Measurements from ENCODE around the gene ARL6IP4.

Gene ARL6IP4

DNA sequence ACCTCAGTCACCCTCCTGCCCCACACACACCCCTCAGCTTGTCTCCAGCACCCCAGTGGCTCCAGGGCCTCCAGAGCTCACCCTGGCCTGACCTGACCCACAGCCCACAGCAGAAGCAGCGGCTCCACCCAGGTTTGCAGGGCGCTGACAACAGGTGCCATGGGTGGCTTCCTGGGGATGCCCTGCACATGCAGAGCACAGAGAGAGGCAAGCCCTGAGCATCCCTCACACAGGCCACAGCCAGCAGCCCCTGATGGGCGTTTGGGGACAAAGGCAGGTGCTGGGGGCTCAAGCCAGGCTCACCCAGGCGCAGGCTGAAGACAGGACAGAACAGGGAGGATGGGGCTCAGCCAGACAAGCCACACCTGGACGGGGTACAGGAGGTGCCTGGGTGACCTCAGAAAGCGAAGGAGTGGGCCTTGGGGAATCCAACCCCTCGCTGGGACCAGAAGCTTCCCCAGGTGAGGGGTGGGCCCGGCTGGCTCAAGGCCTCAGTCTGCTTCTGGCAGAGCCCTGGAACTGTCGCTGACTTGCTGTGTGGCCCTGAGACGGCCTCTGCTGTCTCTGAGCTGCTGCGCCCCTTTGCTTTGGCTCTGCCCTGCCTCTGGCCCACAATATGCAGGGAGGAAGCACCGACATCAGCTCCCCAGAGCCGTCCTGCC, 10.6 kb downstream of the ARL6IP4 start:
- DNase-seq (ENCODE audit: low spot score), result no peak

DNA sequence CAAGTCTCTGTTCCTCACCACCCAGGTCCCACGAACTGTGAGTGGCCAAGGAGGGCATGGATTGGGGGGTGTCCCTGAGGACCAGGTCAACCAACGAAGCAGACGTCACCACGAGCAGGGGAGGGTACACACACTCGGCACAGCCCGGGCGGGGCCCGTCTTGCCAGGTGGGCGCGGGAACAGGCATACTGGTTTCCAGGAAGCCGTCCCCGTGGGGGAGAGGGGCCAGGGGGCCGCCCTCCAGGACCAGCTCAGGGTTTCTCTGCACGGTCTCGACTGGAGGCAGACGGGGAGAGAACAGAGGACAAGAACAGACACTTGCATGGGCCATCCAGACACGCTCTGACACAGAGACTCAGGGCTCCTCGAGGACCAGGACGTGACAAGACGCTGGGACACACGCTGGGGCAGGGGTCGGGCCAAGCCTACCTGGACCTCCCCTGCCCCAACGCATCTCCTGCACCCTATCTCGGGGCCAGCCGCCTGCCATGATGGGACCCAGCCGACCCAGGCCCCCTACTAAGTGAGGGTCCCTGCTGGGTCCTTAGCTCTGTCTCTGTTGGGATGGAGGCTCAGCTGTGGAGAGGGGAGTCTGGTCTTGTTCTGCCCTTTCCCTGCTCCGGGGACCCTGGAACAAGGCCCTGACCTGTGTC, 11.3 kb downstream of the ARL6IP4 start:
- no peak for DNase-seq (ENCODE audit: low spot score)

DNA sequence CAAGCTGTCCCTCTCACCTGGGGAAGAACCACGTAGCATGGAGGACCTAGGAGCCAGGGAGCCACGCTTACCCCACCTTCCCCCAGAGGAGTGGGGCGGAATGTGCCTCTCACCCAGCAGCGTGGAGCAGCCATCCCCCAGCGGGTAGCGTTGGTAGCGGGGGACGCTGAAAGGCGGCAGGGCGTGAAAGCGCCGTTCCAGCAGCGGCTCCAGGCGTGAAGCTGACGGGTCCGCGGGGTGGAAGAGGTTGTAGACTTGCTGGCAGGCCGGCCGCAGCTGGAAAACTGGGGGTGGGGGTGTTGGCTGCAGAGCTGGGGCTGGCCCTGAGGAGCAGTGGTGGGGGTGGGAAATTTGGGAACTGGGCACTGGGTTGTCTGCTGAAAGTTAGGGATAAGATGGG, 11.9 kb downstream of the ARL6IP4 start:
- DNase-seq (ENCODE audit: low spot score), result no peak

DNA sequence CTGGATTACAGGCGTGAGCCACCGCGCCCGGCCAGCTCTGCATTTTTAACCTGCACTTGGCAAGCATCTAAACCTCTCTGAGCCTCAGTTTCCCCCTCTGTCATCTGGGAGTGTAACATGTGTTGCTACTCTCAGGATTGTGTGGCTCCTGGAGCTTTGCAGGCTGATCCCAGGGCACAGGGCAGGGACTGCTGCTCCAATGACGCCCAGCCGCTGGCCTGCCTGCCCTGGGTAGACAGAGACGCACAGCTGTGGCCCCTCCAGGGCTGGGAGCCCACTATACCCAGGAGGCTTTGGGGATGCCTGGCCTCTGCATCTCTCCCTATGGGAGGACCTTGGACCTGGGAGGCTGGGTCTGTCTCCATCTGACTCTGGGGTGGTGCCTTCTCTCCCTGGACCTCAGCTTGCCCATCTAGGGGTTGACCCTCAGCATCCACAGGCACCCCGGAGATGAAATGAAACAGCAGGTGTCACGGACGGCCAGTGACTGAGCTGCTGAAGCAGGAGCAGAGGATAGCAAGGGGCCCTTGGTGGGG, 13.7 kb downstream of the ARL6IP4 start:
- DNase-seq (ENCODE audit: low spot score), result no peak

DNA sequence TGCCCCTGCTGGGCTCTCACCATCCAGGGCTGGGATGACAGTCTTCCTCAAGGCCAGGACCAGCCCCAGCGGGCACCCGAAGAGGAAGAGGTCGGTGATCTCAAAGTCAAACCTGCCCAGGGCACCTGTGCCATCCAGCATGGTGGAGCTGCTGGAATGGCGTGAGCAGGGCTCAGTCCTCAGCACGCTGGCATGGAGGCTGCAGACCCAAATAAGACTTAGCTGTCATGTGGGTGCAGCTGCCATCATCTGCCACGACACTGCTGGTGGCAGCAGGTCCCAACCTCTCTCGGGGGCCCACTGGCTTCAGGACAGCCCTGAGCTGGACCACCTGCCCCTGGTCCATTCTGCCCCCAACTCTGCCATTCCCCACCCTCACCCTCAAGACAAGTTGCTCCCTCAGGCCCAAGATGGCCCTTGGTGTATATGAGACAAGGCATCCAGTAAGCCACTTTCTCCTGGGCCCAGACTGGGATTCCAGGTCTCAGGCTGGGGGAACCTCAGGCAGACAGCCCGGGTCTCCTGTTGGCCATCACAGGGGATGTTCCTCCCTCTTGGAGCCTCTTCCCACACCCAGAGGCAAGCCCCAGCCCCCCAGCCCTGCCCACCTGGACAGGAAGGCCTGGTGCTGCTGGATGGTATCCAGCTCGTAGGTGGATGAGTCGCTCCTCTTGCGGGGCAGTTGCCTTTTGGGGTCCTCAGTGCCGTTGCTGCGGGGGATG, 14.5 kb downstream of the ARL6IP4 start:
- no peak for DNase-seq (ENCODE audit: low spot score)

DNA sequence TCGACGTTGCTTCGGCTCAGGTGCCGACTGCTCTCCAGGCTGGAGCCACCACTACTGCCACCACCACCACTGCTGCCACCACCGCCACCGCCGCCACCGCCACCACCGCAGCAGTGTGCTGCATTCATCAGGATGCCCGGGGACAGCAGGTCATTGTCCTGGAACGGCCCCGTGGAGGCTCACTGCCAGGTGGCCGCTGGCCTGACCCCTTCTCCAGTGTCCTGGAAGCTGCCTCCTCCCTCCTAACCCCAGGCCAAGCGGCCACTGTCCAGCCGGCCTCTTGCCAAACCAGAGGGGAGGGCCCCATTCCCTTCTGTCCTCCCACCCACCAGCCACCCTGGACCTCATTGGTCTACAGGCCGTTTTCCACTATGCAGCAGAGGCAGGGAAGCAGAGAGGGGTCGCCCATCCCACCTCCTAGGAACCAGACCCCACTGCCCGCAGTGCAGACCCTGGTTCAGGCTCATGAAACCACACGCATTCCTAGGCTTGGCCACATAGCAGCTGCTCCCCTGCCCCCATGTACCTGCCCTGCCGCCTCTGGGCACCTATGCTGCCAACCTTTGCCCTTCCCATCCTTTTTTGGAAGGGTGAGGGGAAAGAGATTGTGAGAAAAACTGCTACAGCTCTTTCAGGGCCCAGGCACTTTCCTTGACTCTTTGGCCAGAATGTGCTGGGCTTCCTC, 15.2 kb downstream of the ARL6IP4 start:
- no peak for DNase-seq (ENCODE audit: low spot score)

DNA sequence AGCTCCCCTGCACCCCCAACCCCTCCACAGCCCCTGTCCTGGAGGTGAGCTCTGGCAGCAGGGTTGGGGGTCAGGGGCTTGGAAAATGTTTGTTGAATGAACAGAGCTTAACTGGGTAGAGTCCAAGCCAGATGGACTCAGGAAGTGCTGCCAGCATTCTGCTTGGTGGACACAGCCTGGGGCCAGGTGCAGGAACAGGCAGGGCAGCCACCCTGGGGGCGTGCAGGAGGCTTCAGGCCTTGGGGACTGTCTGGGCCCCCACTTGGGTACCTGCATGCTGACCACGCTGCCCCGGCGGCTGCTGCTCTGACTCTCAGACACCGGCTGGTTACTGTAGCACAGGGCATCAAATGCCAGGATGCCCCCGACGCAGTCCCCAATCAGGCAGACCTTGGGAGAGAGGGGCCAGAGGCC, 15.7 kb downstream of the ARL6IP4 start:
- DNase-seq (ENCODE audit: low spot score), result no peak

DNA sequence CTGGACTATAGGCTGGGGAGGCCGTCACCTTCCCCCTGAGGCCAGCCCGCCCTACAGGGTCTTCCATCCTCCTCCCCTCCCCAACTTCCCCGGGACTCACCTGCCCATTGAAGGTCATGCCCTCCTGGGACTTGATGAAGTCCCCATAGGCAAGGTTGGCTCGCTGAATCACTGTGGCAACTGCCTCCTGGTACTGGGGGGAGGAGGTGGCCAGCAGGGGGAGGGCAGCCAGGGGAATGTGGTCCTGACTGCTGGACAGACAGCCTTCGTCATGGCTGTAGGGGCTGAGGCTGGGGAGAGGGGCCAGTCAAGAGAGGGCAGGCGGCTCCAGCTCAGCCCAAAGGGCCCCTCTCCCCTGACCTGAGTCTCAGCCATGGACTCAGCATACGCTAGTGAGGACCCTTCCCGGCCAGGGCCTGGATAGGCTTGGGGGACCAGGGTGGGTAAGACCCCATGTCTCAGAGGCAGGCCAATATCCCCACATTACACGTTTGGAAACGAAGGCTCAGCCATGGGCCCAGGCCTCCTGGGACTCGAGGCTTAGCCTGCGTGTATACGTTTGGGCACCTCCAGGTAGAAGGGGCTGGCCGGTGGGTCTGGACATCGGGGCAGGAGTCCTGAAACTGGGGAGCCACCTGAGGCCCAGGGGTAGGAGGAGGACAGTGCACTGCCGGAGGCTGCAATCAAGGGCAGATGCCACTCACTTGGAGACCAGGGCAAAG, 16.3 kb downstream of the ARL6IP4 start:
- DNase-seq (ENCODE audit: low spot score), result no peak

DNA sequence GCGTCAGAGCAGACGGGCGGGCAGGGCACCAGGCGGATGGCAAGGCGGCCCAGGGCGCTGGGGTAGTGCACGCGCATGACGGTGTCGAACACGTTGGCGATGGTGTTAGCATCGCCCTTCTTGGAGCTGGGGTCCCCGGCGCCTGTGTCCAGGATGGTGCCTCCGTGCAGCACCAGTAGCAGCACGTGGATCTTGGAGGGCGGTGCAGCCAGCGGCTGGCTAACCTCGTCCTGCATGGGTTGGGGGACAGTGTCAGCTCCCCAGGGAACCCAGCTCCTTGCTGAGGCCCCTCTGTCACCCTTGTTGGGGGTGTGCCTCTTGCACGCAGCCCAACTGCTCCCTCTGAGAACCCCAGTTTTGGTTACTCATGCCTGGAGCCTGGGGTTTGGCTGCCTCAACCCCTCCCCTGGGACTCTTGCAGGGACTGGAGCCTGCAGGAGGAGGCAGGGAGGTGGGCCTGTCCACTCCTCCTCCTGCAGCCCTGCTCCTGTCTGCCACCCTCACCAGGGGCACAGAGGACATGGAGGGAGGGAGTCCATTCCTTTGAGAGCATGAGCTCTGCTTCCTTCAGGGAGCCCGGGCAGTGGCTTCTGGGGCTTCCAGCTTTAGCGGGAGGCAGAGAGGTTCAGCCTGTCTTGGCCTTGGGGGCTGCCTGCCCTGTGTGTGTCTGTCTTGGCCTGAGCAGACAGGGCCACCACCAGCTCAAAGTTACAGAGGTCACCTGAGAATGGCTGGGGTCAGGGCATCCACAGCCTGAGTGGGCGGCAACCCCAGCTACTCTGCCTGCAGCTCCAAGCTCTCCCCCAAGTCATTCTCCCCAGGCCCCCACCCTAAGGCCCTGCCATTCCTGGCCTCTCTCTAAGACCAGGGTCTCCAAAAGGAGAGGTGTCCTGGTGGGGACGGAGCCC, 17.1 kb downstream of the ARL6IP4 start:
- DNase-seq (ENCODE audit: low spot score), result no peak

DNA sequence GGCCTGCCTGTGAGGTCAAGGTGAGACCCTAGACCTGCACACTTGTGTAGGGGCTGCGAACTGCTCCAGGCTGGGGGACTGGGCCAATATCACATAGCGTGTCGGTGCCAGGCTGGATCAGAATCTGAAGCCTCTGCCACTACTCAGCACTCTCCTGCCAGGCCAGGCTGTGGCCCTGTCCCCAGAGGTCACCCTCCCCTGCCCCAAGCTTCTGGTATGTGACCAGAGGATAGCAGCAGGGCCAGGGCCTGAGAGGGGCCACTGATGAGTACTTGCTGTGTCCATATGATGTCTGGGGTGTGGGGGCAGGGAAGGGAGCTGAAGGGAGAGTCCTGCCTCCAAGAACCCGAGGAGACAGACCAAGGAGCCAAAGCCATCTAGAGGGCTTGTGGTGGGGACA, 17.8 kb downstream of the ARL6IP4 start:
- DNase-seq (ENCODE audit: low spot score), result no peak

DNA sequence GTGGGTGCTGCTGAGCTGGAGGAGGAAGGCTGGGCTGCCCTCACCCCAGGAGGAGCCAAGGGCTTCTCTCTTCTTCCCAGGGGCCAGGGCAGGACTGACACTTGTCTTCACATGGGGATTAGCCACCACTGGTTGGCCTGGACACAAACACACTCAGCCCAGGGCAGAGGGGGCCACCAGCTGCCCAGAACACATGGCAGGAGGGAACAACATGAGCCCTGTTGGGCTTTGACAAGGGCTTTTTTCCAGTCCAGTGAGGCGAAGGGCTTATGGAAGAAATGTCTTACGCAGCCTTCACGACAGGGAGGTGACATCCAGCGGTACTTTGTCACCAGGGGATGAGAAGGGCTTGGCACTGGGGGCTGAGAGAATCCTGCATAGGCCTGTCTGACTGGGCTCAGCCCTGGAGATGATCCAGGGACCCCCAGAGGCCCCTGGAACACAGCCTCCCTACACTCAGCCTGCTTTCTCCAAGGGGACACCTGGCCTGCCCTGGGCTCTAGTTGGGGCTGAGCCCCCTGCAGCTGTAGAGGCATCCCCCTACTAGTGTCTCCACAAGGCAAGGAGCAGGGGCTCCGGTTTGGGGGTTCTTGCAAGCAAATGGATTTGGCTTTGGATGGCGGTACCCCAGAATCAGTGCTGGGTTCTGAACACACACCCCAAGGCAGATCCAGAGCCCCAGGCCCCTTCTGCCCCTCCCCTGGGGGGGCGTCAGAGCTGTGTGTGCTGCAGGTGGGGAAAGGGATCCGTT, 18.9 kb downstream of the ARL6IP4 start:
- no peak for DNase-seq (ENCODE audit: low spot score)

DNA sequence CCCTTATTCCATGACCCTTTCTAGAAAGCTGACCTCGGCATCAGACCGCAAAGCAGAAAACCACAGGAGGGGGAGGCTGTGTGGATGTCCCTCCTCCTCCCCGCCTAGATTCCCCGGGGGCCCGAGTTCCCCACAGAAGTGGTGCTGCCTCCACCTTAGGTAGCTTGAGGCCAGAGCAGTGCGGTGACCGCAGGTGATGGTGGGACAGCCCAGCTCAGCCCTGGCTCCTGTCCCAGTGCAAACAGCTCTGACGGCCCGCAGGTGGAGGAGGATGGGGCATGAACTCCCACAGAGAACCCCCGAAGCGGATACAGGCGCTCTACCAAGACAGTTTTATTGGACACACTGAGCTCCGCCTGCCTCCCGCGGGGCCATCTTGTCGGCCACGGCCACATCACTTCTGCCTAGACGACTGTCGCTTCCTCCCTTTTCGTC, 19.5 kb downstream of the ARL6IP4 start:
- no peak for DNase-seq (ENCODE audit: low spot score)

DNA sequence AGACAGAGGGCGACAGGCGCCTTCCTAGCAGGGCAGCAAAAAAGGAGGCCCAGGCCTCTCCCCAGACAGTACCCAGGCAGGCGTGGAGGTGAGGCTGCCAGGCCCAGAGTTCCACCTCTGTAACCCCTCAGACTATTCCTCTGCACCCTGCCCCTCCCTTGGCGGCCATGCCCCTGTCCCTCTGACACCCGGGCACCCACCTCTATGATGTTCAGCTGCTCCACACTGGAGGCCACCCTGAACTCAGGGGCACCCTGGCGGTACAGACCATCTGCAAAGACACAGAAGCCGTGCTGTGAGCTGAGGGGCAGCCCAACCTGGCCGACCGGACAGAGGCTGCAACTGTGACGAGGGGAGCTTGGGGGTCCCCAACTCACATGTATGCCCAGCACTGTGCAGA, 20.1 kb downstream of the ARL6IP4 start:
- DNase-seq (ENCODE audit: low spot score), result no peak

DNA sequence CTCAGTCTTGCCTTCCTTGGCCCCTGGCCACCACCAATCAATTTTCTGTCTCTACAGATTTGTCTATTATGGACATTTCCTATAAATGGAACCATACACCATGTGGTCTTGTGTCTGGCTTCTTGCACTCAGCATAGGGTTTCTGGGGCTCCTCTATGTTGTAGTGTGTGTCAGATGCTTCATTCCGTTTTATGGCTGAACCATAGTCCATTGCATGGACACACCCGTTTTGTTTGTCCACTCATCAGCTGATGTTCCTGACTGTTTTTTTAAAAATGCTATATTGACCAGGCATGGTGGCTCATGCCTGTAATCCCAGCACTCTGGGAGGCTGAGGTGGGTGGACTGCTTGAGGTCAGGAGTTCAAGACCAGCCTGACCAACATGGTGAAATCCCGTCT, 21.0 kb downstream of the ARL6IP4 start:
- DNase-seq (ENCODE audit: low spot score), result no peak

DNA sequence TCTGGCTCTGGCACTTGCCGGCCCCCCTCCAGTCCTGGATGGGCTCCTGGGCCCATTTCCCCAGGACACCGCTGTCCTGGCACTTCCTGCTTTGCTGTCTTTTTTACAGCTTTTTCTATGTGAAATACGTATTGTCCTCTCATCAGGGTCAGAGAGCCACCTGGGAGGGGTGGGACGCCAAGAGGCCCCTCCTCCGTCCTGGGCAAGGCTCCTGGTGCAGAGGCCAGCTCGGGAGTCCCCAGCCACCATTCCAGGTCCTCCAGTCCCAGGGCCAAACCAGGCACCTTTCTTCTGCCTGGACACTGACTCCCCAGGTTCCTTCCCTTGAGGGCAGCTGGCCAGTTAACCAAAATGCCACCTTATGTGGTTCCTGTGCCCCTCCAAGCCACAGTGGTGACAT, 22.8 kb downstream of the ARL6IP4 start:
- no peak for DNase-seq (ENCODE audit: low spot score)

DNA sequence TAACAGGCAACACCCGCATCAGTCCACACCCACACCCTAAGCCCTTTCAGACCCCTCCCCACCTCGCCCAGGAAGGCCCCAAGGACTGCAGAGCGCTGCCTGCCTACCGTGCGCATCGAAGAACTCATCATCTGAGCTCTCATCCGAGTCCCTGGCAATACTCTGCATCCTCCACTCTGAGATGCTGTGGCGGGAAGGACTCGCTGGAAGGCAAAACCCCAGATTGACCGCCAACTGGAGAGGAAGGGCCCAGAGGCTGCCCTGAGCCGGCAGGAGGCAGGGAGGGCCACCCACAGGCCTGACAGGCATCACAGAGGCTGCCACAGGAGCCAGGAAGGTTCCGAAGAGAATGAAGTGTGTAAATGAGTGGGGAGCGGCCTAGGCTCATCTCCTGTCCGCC, 23.8 kb downstream of the ARL6IP4 start:
- DNase-seq (ENCODE audit: low spot score), result no peak

DNA sequence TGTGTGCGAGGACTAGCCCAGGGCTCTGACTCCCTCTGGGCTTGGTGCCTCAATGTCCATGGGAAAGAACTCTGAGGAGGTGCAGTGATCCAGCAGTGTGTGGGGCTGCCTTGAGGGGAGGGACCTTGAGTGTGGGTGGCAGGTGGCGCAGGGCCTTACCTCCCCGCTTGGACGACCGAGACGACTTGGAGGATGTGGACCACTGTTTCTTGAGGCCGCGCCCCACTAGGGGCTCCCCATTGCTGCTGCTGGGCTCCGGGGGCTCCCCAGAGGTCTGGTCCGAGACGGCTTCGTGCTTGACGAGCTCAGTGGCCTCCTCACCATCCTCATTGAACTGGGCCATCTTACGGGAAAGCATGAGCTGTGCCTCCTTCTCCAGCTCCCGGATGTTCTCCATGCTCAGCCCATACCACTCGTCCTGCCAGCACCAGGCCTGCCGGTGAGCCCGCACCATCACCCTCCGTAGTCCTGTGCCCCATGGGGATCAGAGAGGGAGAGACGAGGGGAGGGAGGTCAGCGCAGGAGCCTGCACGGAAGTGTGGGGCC, 24.7 kb downstream of the ARL6IP4 start:
- no peak for DNase-seq (ENCODE audit: low spot score)

DNA sequence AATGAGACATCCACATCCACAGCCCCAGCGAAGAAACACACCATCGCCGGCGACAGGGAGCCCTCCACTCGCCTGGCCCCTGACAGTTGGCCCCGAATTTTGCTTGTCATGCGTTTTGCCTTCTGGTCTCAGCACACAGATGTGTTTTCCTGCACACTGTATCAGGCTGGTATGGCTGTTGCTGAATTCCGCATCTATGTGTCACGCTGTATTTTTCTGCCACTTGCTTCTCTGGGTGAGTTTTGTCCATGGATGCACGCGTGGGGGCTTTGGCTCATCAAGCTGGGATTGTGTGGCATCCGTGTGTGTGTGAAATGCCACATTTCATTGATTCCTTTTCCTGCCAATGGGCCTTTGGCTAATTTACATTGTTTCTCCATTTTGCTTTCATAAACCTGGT, 26.5 kb downstream of the ARL6IP4 start:
- no peak for DNase-seq (ENCODE audit: low spot score)

DNA sequence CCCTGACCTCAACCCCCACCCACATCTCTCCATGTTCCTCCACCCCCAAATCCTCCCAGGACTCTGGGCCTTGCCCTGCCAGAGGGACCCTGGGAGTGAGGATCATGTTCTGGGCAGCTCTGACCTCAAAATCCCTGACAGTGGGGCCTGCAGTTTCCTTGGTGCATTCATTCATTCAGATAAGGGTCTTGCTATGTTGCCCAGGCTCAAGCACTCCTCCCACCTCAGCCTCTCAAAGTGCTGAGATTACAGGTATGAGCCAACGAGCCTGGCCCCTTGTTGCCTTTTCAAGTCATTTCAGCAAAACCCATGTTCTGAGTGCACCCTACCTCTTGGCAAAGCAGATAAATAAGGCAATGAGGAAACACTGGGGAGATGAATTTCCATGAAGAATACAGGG, 29.6 kb downstream of the ARL6IP4 start:
- no peak for DNase-seq (ENCODE audit: low spot score)

DNA sequence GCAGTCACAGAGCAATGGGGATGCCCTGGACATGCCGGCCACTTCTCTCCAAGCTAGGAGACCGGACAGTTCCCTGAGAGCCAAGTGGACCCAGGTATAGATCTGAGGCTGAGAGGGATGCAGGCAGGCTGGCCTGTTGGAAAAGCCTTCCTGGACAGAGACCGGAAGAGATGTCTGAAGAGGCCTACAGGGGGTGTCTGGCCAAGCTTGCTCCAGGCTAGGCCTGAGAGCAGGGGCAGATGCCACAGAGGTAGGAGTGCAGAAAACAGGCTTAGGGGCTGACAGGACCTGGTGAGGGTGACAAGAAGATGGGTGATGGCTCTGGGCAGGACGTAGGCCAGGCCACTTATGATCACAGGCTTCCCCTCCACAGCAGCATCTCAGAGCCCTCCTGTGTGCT, 30.2 kb downstream of the ARL6IP4 start:
- no peak for DNase-seq (ENCODE audit: low spot score)
